Stimulated activated effector memory CD8-positive, alpha-beta T cell treated with anti-CD3 and anti-CD28 coated beads, Interleukin-12 subunit alpha, Interleukin-12 subunit beta, amount 100 ng/mL, for 72 hours (primary cell): ENCODE measurements around the gene BBS2.
A peak's percentile ranks its signal among the peaks of the same experiment; 100 is the strongest.

Experiments used
- ATAC-seq: fragments of 150-1000 bp; cut with Tn5 transposase; 2 replicates; pipeline ENCODE4 v1.10.0; 2021
- DNase-seq, 2 donors: peaks; one replicate each; pipeline ENCODE4 v3.0.0; 2021 to 2022; ENCODE audit warnings: low spot score in 2 of 2
- H3K27ac Mint-ChIP-seq: one replicate; pipeline ENCODE4 v1.8.0; 2022; ENCODE audit warnings: mild to moderate bottlenecking, mixed read lengths
- H3K36me3 Mint-ChIP-seq: one replicate; pipeline ENCODE4 v1.8.0; 2022; ENCODE audit warnings: mild to moderate bottlenecking, mixed read lengths
- H3K4me1 Mint-ChIP-seq: one replicate; pipeline ENCODE4 v1.8.0; 2022; ENCODE audit warnings: mixed read lengths
- H3K4me3 Mint-ChIP-seq: one replicate; pipeline ENCODE4 v1.8.0; 2022; ENCODE audit warnings: mild to moderate bottlenecking, mixed read lengths
- H3K9me3 Mint-ChIP-seq: one replicate; pipeline ENCODE4 v1.8.0; 2022; ENCODE audit warnings: mixed read lengths

BBS2 gene

DNA sequence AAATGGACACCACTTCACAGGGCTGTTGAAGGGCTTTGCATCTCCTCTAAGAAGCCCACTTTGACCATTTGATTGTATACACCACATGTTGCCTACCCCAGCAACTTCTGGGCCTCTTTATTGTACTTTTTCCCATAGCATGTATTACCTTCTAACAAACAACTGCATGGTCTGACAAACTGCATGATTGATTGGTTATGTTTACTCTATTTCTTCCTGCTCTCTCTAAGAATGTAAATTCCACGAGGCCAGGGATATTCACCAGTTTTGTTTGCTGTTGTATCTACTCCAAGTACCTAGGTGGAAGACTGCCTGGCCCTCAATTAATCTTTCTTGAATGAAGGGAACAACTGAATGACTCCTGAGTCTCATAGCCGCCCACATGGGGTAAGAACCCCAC is 22.2 kb upstream of the BBS2 start:
- DNase-seq (no peak), ATAC-seq (no peak)
- peaks cover 2% of the 10 kb centered on the region for H3K9me3 Mint-ChIP-seq
- H3K36me3 Mint-ChIP-seq: no peaks in the 10 kb centered on the region
- no peak overlapping the region for H3K4me3 Mint-ChIP-seq
- H3K27ac Mint-ChIP-seq: no peak overlapping the region
- no peaks in the 10 kb centered on the region for H3K4me1 Mint-ChIP-seq

DNA sequence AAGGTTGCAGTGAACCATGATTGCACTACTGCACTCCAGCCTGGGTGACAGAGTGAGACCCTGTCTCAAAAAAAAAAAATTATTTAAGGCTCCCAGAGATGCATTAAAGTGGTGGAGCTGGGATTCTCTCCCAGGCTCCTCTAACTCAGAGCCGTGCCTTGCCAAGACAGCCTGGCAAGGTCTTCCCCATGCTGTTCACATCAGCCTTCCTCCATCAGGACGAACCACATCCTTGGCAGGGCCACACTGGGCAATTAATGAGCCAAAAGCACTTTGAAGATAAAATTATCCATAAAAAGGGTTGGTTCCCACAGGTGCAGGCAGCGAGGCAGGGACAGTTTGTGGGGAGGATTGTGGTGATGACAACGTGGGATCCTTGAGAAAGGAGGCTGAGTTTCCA is 19.8 kb upstream of the BBS2 start:
- Mint-ChIP-seq H3K9me3 (peaks cover 2% of the 10 kb centered on the region), H3K27ac (no peak overlapping the region), H3K4me1 (no peaks in the 10 kb centered on the region), H3K4me3 (no peak overlapping the region), H3K36me3 (no peaks in the 10 kb centered on the region)
- no peak for DNase-seq
- no peak for ATAC-seq

DNA sequence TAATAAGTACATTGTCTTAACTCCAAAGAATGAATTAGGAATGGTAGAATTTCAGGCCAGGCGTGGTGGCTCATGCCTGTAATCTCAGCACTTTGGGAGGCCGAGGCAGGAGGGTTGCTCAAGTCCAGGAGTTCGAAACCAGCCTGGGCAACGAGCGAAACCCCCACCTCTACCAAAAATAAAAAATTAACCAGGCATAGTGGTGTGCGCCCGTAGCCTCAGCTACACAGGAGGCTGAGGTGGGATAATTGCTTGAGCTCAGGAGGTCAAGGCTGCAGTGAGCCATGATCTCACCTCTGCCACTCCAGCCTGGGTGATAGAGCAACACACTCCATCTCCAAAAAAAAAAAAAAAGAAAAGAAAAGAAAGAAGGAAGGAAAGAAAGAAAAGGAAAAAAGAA is 18.5 kb upstream of the BBS2 start:
- Mint-ChIP-seq H3K27ac (no peak overlapping the region), H3K4me1 (no peaks in the 10 kb centered on the region), H3K4me3 (no peak overlapping the region), H3K36me3 (no peaks in the 10 kb centered on the region), H3K9me3 (peaks cover 2% of the 10 kb centered on the region)
- no peak for ATAC-seq
- DNase-seq: no peak

DNA sequence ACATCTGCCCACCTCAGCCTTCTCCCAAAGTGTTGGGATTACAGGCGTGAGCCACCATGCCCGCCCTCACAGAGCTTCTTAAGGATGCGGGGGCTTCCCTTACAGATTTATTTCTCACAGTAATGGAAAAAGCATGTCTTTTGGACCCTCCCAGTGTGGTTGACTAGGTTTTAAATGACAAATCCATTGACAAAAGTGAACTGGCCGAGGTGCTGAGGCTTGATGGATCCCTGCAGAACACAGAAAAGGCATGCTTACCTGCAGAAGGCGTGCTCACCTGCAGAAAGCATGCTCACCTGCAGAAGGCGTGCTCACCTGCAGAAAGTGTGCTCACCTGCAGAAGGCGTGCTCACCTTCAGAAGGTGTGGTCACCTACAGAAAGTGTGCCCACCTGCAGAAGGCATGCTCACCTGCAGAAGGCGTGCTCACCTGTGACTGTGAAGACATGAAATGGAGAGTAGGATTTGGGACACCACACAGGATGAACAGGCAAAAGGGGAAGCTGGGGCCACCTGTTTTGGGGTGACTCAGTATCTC is 15.1 kb upstream of the BBS2 start:
- Mint-ChIP-seq H3K9me3 (no peaks in the 10 kb centered on the region), H3K27ac (no peak overlapping the region), H3K4me3 (no peak overlapping the region), H3K4me1 (no peaks in the 10 kb centered on the region), H3K36me3 (no peaks in the 10 kb centered on the region)
- DNase-seq (no peak), ATAC-seq (no peak)

DNA sequence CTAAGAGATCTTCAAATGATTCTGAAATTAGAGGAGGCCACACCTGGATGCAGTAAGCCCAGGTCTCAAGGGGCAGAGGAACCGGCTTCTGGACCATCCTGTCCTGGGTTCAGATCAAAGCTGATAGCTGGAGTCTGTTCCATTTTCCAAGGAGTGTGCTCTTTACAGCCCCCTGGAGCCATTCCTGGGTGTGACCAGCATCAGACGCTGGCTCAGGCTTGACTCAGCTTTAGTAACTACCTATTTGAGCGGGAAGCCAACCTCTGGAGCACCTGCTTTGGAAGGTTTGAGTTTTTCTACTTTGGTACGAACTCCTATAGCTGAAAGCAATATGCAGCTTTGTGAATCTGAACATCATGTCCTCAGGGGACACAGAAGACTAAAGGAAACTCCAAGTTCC is 12.9 kb upstream of the BBS2 start:
- no peak overlapping the region for H3K27ac Mint-ChIP-seq
- no peaks in the 10 kb centered on the region for H3K36me3 Mint-ChIP-seq
- no peak overlapping the region for H3K4me3 Mint-ChIP-seq
- no peak for DNase-seq
- no peak for ATAC-seq
- H3K4me1 Mint-ChIP-seq: no peaks in the 10 kb centered on the region
- H3K9me3 Mint-ChIP-seq: no peaks in the 10 kb centered on the region

DNA sequence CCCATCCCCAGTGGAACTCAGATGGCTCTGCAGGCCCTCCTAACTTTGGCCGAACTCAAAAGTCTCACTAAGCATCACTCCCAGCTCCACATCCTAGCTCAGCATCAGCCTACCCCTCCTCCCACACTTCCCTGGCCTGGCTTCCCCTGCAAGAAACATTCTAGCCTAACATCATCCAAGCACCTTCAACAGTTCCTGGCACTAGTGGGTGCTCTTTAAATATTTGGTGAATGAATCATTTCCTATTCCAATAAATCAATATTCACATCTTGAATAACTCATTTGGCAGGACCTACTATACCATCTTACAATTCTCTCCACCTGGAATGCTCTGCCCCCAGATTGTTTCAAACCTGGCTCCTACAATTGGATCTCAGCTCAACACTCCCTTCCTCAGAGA is 11.0 kb upstream of the BBS2 start:
- DNase-seq (no peak), ATAC-seq (no peak)
- Mint-ChIP-seq H3K9me3 (no peaks in the 10 kb centered on the region), H3K4me3 (no peak overlapping the region), H3K36me3 (no peaks in the 10 kb centered on the region), H3K4me1 (no peaks in the 10 kb centered on the region), H3K27ac (peak overlapping the region; percentile 26)

DNA sequence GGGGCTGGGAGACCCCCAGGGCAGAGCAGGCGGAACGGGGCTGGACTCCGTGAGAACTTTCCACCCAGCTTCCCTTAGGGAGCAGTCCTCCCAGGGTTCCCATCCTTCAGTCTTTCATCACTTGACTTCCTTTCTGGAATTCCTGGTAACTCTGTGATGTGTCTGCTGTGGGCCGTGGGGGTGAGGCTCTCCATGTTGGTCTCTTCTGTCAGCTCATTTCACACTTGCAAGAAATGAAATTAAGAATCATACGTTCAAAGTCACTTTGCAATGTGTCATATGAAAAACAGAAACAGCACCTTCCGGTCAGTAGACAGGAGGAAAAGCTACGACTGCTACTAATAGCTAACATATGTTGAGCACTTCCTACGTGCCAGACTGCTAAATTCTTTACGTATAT is 5.4 kb upstream of the BBS2 start:
- Mint-ChIP-seq H3K36me3 (no peaks in the 10 kb centered on the region), H3K27ac (no peak overlapping the region), H3K4me3 (no peak overlapping the region), H3K4me1 (peaks cover 7% of the 10 kb centered on the region), H3K9me3 (no peaks in the 10 kb centered on the region)
- DNase-seq (no peak), ATAC-seq (no peak)

DNA sequence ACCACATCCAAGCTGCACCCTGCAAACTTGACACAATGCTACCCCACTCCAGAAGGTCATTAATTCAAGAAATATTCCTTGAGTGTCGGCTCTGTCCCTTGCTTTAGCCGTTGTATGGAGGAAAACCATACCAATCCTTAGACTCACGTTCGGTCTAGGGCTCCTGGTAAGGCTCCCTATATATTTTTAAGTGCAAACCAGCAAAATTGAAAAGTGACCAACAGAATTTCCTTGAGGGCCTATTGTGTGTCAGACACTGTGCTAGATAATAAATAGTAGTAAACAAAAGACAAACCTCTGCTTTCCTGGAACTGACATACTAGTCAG is 390 bp upstream of the BBS2 start:
- Mint-ChIP-seq H3K4me3 (peak overlapping the region; percentile 73), H3K36me3 (peaks cover 9% of the 10 kb centered on the region), H3K9me3 (no peaks in the 10 kb centered on the region), H3K4me1 (peaks cover 28% of the 10 kb centered on the region), H3K27ac (peak overlapping the region; percentile 53)
- ATAC-seq: no peak
- DNase-seq: no peak

DNA sequence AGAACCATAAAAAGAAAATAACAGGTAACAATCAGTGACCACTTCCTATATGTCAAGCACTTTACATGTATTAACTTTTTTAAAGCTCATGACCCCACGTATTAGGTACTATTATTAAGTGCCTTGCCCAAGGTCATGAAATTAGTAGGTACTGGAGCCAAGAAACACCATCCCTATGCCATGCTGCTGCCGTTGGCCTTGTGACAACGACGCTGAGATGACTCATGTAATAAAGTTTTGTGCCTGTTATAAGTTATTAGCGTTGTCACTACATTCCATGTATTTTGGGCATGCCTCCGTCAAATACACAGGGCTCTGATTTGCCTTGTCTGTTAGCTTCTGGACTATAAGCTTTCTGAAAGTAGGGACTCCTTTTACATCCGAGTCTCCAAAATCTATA is 1.4 kb downstream of the BBS2 start:
- peaks cover 28% of the 10 kb centered on the region for H3K4me1 Mint-ChIP-seq
- H3K27ac Mint-ChIP-seq: peak overlapping the region; percentile 53

DNA sequence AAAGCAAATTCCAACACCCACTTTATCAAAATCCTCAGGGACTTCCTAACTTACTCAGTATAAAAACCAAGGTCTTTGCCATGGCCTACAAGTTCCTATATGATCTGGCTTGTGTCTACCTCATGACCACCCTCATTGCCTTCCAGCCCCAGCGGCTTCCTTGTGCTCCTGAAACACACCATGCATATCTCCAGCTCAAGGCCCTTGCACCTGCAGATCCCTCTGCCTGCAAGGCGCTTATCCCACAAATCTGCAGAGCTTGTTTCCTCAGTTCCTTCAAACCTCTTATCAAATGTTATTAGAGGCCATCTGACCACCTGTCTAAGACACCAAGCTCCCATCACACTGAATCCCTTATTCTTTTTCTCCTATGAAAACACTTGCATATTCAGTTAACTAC is 2.6 kb downstream of the BBS2 start:
- no peak for DNase-seq
- H3K4me3 Mint-ChIP-seq: no peak overlapping the region
- ATAC-seq: no peak
- peaks cover 14% of the 10 kb centered on the region for H3K36me3 Mint-ChIP-seq
- H3K27ac Mint-ChIP-seq: no peak overlapping the region
- H3K9me3 Mint-ChIP-seq: no peaks in the 10 kb centered on the region
- H3K4me1 Mint-ChIP-seq: peaks cover 28% of the 10 kb centered on the region

More for the DNA sequence above, 1.4 kb downstream of the BBS2 start:
- DNase-seq (no peak), ATAC-seq (no peak)
- H3K4me3 Mint-ChIP-seq: peak overlapping the region; percentile 73
- H3K36me3 Mint-ChIP-seq: peaks cover 9% of the 10 kb centered on the region
- no peaks in the 10 kb centered on the region for H3K9me3 Mint-ChIP-seq

DNA sequence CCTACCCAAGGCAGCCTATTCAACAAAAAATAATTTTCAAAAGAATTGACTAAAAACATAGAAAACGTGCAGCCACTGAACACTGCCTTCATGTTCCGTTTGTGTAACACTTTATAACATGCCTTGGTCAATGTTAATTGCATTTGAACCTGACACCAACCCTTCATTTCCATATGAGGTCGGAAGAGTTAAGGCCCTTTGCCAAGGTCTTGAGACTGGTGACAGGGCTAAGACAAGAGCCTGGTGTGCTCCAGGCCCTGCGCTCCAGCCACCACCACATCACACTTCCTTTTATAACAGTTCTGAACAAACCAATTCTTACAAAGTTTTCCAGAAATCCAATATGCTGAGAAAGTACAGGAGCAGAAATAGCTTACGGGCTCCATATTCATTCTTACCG is 4.2 kb downstream of the BBS2 start:
- H3K27ac Mint-ChIP-seq: peak overlapping the region; percentile 40
- ATAC-seq (no peak), DNase-seq (no peak)
- H3K36me3 Mint-ChIP-seq: peaks cover 21% of the 10 kb centered on the region
- peaks cover 26% of the 10 kb centered on the region for H3K4me1 Mint-ChIP-seq
- H3K4me3 Mint-ChIP-seq: no peak overlapping the region
- no peaks in the 10 kb centered on the region for H3K9me3 Mint-ChIP-seq

DNA sequence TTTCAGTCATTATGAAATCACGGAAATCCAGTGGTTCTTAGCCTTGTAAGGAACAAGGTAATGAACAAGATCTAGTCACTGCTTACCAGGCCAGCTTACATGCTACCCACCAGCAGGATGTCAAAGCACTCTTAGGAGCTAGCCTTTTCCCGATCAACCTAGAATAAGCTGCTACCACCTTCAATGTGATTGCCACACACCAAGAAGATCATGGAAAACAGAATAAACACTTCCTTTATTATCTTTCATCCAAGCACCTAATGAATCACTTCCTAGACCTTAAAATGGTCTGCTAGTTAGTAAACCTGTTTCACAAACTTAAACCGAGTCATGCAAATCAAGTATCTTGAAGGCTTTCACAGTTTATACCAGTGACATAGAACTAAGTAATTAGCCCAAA is 5.0 kb downstream of the BBS2 start:
- no peaks in the 10 kb centered on the region for H3K9me3 Mint-ChIP-seq
- H3K27ac Mint-ChIP-seq: no peak overlapping the region
- ATAC-seq (no peak), DNase-seq (no peak)
- H3K4me3 Mint-ChIP-seq: no peak overlapping the region
- peaks cover 20% of the 10 kb centered on the region for H3K4me1 Mint-ChIP-seq
- H3K36me3 Mint-ChIP-seq: peaks cover 27% of the 10 kb centered on the region

DNA sequence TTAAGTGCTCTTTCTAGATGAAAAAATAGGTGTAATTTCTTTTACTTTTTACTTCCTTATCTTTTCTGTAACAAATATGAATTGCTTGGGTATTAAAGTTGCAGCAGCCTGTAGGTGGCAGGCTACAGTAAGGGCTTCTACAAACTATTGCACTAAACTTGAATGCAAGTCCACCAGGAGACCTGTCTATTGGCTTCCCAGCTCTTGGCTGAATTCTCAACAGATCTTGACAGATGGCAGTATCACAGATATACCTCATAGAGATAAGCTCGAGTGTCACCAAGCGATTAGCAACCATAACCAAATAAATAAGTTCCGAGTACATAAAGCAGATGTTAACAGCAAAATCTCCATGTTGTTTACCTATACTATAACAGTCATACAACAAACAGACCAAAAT is 5.9 kb downstream of the BBS2 start:
- Mint-ChIP-seq H3K27ac (peak overlapping the region; percentile 16), H3K9me3 (no peaks in the 10 kb centered on the region), H3K36me3 (peaks cover 29% of the 10 kb centered on the region), H3K4me1 (peaks cover 20% of the 10 kb centered on the region), H3K4me3 (no peak overlapping the region)
- no peak for DNase-seq
- ATAC-seq: peak; percentile 75

DNA sequence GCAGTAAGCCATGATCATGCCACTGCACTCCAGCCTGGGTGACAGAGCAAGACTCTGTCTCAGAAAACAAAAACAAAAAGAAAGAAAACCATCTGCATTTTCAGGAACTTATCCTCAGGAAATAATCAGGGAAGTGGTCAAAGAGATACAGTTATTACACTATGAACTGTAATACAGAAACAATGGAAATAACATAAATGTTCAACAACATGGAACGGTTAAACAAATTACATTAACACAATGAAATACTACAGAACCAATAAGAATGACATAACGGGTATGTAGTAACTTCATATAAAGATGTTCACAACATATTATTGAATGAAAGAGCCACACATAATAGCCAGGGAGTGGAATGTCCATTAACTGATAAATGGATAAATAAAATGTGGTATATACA is 6.7 kb downstream of the BBS2 start:
- DNase-seq (no peak), ATAC-seq (no peak)
- Mint-ChIP-seq H3K4me1 (peaks cover 18% of the 10 kb centered on the region), H3K27ac (no peak overlapping the region), H3K36me3 (peaks cover 38% of the 10 kb centered on the region), H3K4me3 (no peak overlapping the region), H3K9me3 (no peaks in the 10 kb centered on the region)

DNA sequence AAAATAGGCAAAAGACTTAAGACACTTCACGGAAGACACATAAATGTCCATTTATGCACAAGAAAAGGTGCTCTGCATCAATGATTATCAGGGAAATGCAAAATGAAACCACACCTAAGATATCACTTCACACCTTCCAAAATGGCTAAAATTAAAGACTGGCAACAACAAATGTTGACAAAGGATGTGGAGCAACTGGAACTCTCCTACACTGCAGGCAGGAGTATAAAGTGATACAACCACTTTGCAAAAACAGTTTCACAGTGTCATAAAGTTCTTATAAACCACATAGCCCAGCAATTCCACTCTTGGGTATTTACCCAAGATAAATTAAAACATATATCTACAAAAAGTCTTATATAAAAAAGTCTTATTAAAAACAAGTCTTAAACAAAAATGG is 7.8 kb downstream of the BBS2 start:
- H3K9me3 Mint-ChIP-seq: no peaks in the 10 kb centered on the region
- H3K36me3 Mint-ChIP-seq: peaks cover 49% of the 10 kb centered on the region

DNA sequence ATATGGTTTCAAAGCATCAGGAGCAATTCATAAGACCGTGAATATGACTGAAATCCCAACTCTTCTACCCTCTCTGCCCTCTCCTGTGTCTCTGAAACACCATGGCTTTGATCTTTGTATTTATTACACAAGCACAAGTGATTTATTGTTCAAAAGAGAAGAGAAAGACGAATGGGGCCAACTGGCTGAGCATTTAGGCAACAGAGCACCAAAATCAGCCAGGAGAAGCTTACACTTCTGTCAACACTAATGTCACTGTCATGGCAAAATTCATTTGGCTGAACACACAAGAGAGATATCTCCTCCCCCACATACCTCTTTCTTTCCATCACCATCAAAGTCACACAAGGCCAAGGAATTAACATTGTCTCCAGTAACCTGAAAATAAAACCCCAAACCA is 9.3 kb downstream of the BBS2 start:
- ATAC-seq (no peak), DNase-seq (no peak)
- no peak overlapping the region for H3K4me3 Mint-ChIP-seq
- no peak overlapping the region for H3K27ac Mint-ChIP-seq
- H3K4me1 Mint-ChIP-seq: no peaks in the 10 kb centered on the region
- H3K36me3 Mint-ChIP-seq: peaks cover 59% of the 10 kb centered on the region
- no peaks in the 10 kb centered on the region for H3K9me3 Mint-ChIP-seq

More for the DNA sequence above, 7.8 kb downstream of the BBS2 start:
- DNase-seq: no peak
- H3K27ac Mint-ChIP-seq: no peak overlapping the region
- no peak for ATAC-seq
- peaks cover 7% of the 10 kb centered on the region for H3K4me1 Mint-ChIP-seq
- no peak overlapping the region for H3K4me3 Mint-ChIP-seq

DNA sequence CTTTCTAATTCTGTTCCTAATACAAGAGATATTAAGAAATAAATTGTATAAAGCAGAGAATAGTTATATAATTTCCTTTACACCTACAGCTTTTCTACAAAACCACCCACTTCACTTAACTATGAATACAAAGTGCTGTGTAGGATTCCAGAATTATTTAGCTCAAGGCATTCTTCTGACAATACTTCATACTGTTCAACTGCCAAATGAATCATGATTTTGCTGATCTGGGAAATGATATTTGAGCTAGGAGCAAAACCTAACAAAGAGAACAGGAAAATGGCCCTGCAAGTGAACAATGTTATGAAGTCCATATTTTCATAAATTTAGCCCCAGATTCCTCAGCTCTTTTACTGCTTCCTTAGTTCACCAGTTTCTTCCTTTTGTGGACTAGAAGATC is 12.9 kb downstream of the BBS2 start:
- Mint-ChIP-seq H3K4me3 (no peak overlapping the region), H3K4me1 (no peaks in the 10 kb centered on the region), H3K9me3 (no peaks in the 10 kb centered on the region), H3K36me3 (peaks cover 78% of the 10 kb centered on the region), H3K27ac (no peak overlapping the region)
- ATAC-seq (no peak), DNase-seq (no peak)
